Transverse colon (tissue), 4 donors: ENCODE results near the gene EML6. TPM values are rescaled to one million over a fixed set of nuclear protein-coding genes. Genes with fewer than 3 reads are reported as not detected.

Source experiments
- DNase-seq: peaks from one replicate; pipeline ENCODE4 v3.0.0-alpha.2; 2019
- H3K27ac ChIP-seq, 4 donors: fragments of 200-600 bp; sonication (generic); 2 replicates each; pipeline ENCODE4 v1.5.1; 2016 to 2018; ENCODE audit warnings: inconsistent platforms in 4 of 4
- H3K27me3 ChIP-seq: fragments of 200-600 bp; sonication (generic); 2 replicates; pipeline ENCODE4 v1.5.1; 2017; ENCODE audit warnings: inconsistent platforms
- H3K36me3 ChIP-seq, 4 donors: fragments of 200-600 bp; sonication (generic); 2 replicates each; pipeline ENCODE4 v1.5.1; 2017 to 2019; ENCODE audit warnings: inconsistent platforms in 4 of 4
- H3K4me1 ChIP-seq, 4 donors: fragments of 200-600 bp; sonication (generic); 2 replicates each; pipeline ENCODE4 v1.5.1; 2017 to 2020; ENCODE audit warnings: inconsistent platforms in 4 of 4
- H3K4me3 ChIP-seq, 4 donors: fragments of 200-600 bp; sonication (generic); 1 replicate in 1 of 4; 2 replicates in 3 of 4; pipeline versions ENCODE4 v1.5.1 to v1.6.1; 2017 to 2019; ENCODE audit warnings: inconsistent platforms in 4 of 4
- H3K9me3 ChIP-seq, 2 donors: fragments of 200-600 bp; sonication (generic); 2 replicates each; pipeline ENCODE4 v1.5.1; 2017 to 2019; ENCODE audit warnings: inconsistent platforms in 2 of 2
- EP300 ChIP-seq: sonication (generic); formaldehyde crosslinking; IDR thresholded peaks from one replicate; pipeline ENCODE4 v1.6.1; 2017; ENCODE audit warnings: antibody characterized with exemption, low read depth
- POLR2A ChIP-seq: fragments of 450-650 bp; IDR thresholded peaks from one replicate; pipeline ENCODE4 v1.6.1; 2016; ENCODE audit warnings: antibody characterized with exemption, mild to moderate bottlenecking, moderate library complexity
- POLR2AphosphoS5 ChIP-seq, 3 donors: sonication (generic); formaldehyde crosslinking; IDR thresholded peaks; one replicate each; pipeline ENCODE4 v1.6.1; 2016; ENCODE audit warnings: antibody characterized with exemption in 3 of 3
- WGBS, 2 donors: methylation state at CpG; one replicate each; pipeline ENCODE4 v1.1.5; 2018; ENCODE audit warnings: low coverage in 1 of 2; 5-methylcytosine and 5-hydroxymethylcytosine counted together
- in situ Hi-C, 4 donors: fragments of 200-750 bp; cut with MboI; loops; one replicate each; pipeline versions ENCODE4 v1.15.0 to v1.15.1; 2017; ENCODE audit warnings: low sequenced_read_pairs in 3 of 4, low pct_ligation_motif_present in 1 of 4, low pct_unique_long_range_greater_than_20kb in 1 of 4
- intact Hi-C: fragments of 100-400 bp; cut with DNase I; formaldehyde crosslinking; loops from one replicate; pipeline ENCODE4 v1.15.1; 2023; ENCODE audit warnings: low total_unique reads
- total RNA-seq, 4 donors: library from RNA; depleted of rRNA; stranded (reverse); fragments of >200 nt; gene quantifications; one replicate each; pipeline ENCODE4 v1.1.0, GENCODE V29; 2016
- TF ChIP-seq, protein P1 (sequence below), 5 experiments: fragments of 200-600 bp in 3 of 5; fragments of 450-650 bp in 2 of 5; sonication (generic) in 3 of 5; IDR thresholded peaks; 1 replicate in 2 of 5; 2 replicates in 3 of 5; pipeline ENCODE4 v1.5.1; 2016 to 2017; ENCODE audit warnings: antibody characterized with exemption in 5 of 5, inconsistent platforms in 3 of 5, mild to moderate bottlenecking in 2 of 5, moderate library complexity in 1 of 5

EML6 gene
- 1 to 10 TPM; 1.5 to 8.2 (median 3.4) TPM for total RNA-seq

DNA sequence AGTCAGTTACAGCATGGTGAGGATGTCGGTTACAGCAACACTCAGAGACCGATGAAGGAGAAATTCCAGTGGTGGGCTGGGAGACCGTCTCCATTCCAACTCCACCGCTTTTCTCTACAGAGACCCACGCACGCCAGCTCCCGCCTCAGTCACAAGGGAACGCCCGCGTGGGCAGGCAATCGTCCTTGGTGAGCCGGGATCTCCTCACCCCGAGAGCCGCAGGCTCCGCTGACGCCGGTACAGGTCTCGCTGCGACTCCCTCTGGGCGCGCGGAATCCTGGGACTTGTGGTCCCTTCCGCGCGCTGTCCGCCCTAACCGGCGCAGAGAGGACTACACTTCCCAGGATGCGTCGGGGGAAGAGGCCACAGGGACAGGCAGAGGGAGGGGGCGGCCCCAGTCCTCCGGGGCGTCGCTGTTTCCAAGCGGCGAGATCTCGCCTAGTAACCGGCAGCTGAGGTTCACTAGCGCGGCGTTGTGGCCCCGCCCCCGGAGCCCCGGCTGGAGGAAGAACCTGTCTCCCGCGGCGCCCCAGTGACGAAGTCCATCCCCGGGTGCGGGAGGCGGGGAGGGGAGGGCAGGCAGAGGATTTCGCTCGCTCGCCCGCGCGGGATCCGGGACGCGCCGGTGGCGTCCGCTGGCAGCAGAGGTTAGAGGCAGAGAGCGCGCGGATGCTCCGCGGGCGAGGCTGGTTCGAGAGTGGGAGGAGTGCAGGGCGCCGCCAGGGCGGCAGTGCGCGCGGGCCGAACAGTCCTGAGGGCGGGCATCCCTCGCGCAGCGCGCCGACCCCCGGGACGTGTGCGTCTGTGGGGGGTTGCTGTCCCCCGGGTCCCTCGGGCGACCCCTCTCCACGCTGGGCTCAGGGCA lies at the start of gene EML6:
Gene EML6, plus strand, starts transcription at position 532 of the 865 bp plus-strand sequence. CDS start 1,400 bp downstream, outside the sequence.
- H3K9me3 ChIP-seq, result no peaks in the 10 kb centered on the region
- in situ Hi-C loops, result loop anchor here in 3 of 4 donors (25.0 kb wide), 3 partner anchors 439 to 611 kb away; partner anchors contain the start of gene ACYP2 (in 2 of the 3)

DNA sequence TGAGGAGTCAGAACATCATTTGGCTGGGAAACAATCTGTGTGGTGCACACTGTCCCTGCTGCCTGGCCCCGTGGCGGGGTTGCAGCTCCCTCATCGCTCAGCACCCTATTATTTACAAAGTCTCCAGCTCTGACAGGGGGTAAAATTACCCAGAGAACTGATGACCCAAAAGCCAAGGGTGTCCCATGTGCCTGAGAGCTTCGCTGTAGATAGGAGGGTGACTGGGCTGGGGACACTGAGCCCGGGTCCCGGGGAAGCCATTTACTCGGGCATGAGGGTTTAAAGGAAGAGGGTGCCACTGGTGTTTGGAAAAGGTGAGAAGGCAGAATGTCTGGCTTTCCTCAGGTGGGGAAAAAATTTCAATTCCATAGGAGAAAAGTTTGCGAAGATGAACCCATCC lies 48.2 kb upstream of the EML6 start:
- 96 to 98% methylated on average over 5 to 8 of the region's 8 CpGs for WGBS, 2 donors
- in situ Hi-C loops, result no loop called here
- H3K4me1 ChIP-seq, result peaks cover 5 to 31% (median 21%) of the 10 kb centered on the region in 4 donors

More for the DNA sequence above, at the start of gene EML6:
- Histone ChIP-seq H3K4me1 (peaks cover 0 to 19% (median 14%) of the 10 kb centered on the region in 4 donors), H3K27me3 (peaks cover 27% of the 10 kb centered on the region), H3K4me3 (peak within 1 kb of the TSS; percentile 41 to 68 (median 60)), H3K27ac (peak within 1 kb of the TSS; percentile 75 to 85 (median 78)), H3K36me3 (no peaks in the 10 kb centered on the region)
- WGBS, 2 donors, result 1% methylated on average over 45 of the region's 90 CpGs; no CpG with 5 or more reads in 1 of the 2 donors
- DNase-seq, result peak; percentile 99
- intact Hi-C loops, result no loop called here
- TF ChIP-seq, protein P1, sequence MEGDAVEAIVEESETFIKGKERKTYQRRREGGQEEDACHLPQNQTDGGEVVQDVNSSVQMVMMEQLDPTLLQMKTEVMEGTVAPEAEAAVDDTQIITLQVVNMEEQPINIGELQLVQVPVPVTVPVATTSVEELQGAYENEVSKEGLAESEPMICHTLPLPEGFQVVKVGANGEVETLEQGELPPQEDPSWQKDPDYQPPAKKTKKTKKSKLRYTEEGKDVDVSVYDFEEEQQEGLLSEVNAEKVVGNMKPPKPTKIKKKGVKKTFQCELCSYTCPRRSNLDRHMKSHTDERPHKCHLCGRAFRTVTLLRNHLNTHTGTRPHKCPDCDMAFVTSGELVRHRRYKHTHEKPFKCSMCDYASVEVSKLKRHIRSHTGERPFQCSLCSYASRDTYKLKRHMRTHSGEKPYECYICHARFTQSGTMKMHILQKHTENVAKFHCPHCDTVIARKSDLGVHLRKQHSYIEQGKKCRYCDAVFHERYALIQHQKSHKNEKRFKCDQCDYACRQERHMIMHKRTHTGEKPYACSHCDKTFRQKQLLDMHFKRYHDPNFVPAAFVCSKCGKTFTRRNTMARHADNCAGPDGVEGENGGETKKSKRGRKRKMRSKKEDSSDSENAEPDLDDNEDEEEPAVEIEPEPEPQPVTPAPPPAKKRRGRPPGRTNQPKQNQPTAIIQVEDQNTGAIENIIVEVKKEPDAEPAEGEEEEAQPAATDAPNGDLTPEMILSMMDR (IDR thresholded peaks at IDR 0.05), result peak in 3 of 5 experiments; percentile 25 to 37 (median 35)
- peak; percentile 69 to 70 (median 69) for TF ChIP-seq POLR2AphosphoS5 (IDR thresholded peaks at IDR 0.05)
- peak; percentile 70 for TF ChIP-seq POLR2A
- no peak for TF ChIP-seq EP300

DNA sequence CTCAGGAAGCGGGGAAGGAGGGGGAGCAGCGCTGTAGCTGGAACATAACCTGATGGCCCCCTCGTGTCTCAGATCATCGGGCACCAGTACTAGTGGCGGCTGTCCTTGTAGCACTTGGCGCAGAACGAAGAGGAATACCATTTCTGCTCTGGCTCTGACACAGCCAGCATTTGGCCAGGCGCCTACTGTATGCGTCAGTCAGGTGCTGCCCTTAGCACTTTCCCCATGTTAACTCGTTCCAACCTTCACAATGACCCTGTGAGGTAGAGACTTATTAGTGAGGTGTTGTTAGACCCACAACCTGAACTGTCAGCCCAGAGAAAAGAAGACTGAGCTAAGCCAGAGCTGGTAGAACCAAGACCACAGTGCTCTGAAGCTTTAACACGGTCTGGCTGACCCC lies 47.7 kb upstream of the EML6 start:
- no peaks in the 10 kb centered on the region for H3K27me3 ChIP-seq
- in situ Hi-C loops (no loop called here), intact Hi-C loops (no loop called here)
- H3K4me1 ChIP-seq, result peaks cover 5 to 31% (median 21%) of the 10 kb centered on the region in 4 donors
- WGBS, 2 donors, result 82 to 100% methylated on average over 2 to 11 of the region's 11 CpGs
- no peak overlapping the region for H3K27ac ChIP-seq
- no peaks in the 10 kb centered on the region for H3K36me3 ChIP-seq
- H3K9me3 ChIP-seq, result no peaks in the 10 kb centered on the region
- no peak for DNase-seq
- no peak overlapping the region for H3K4me3 ChIP-seq
- TF ChIP-seq POLR2AphosphoS5 (IDR thresholded peaks at IDR 0.05) (no peak), EP300 (no peak)
- TF ChIP-seq, protein P1 (IDR thresholded peaks at IDR 0.05), result no peak

More for the DNA sequence above, 48.2 kb upstream of the EML6 start:
- TF ChIP-seq, protein P1 (IDR thresholded peaks at IDR 0.05), result no peak
- TF ChIP-seq POLR2AphosphoS5 (IDR thresholded peaks at IDR 0.05) (no peak), EP300 (no peak), POLR2A (no peak)
- H3K27me3 ChIP-seq, result no peaks in the 10 kb centered on the region
- no peak overlapping the region for H3K4me3 ChIP-seq
- H3K9me3 ChIP-seq, result no peaks in the 10 kb centered on the region
- intact Hi-C loops, result no loop called here
- DNase-seq, result no peak
- H3K36me3 ChIP-seq, result no peaks in the 10 kb centered on the region
- H3K27ac ChIP-seq, result no peak overlapping the region

DNA sequence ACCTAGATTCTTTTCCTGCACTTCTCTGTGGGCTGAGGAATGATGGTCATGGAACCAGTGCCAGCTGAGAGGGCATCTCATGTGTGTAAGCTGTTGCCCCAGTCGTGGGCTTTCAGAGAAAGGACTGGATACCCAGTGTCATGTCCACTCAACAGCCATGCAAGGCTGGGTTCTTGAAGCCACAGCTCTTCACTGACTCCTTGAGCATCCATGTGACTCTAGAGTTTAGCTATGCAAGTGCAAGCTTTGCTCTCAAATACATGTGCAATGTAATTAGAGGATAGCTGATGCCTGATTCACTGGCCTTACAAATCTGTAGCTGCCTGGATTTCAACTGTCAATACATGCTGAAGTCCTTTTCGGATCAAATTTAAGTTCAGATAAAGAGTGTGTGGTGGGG lies 46.8 kb upstream of the EML6 start:
- Histone ChIP-seq H3K9me3 (no peaks in the 10 kb centered on the region), H3K27me3 (no peaks in the 10 kb centered on the region), H3K36me3 (no peaks in the 10 kb centered on the region), H3K27ac (no peak overlapping the region), H3K4me3 (no peak overlapping the region), H3K4me1 (peaks cover 5 to 29% (median 21%) of the 10 kb centered on the region in 4 donors)
- in situ Hi-C loops (no loop called here), intact Hi-C loops (no loop called here)
- no peak for DNase-seq
- TF ChIP-seq EP300 (no peak), POLR2A (no peak), POLR2AphosphoS5 (IDR thresholded peaks at IDR 0.05) (no peak)
- TF ChIP-seq, protein P1 (IDR thresholded peaks at IDR 0.05), result no peak
- WGBS, 2 donors, result 77 to 100% methylated on average over 1 to 2 of the region's 2 CpGs
